C4-2B (cell line): ENCODE measurements around the gene HMMR.

Experiments used
- ZFX ChIP-seq: fragments of 450-650 bp; IDR thresholded peaks from 2 replicates; pipeline ENCODE4 v1.6.1; 2017
- TF ChIP-seq, protein P1 (sequence below): fragments of 450-650 bp; conservative IDR thresholded peaks from 2 replicates; pipeline ENCODE4 v1.5.1; 2017; ENCODE audit warnings: mild to moderate bottlenecking

DNA sequence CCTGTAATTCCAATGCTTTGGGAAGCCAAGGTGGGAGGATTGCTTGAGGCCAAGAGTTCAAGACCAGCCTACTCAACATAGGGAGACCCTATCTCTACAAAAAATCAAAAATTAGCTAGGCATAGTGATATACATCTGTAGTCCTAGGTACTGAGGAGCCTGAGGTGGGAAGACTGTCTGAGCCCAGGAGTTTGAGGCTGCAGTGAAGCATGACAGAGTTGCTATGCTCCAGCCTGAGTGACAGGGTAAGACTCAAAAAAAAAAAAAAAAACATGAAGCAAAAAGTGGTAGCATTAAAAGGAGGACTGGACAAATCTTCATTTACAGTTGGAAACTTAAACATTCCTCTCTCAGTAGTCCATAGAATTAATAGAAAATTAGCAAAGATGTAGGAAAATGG, 13.2 kb upstream of the HMMR start:
- TF ChIP-seq, protein P1, sequence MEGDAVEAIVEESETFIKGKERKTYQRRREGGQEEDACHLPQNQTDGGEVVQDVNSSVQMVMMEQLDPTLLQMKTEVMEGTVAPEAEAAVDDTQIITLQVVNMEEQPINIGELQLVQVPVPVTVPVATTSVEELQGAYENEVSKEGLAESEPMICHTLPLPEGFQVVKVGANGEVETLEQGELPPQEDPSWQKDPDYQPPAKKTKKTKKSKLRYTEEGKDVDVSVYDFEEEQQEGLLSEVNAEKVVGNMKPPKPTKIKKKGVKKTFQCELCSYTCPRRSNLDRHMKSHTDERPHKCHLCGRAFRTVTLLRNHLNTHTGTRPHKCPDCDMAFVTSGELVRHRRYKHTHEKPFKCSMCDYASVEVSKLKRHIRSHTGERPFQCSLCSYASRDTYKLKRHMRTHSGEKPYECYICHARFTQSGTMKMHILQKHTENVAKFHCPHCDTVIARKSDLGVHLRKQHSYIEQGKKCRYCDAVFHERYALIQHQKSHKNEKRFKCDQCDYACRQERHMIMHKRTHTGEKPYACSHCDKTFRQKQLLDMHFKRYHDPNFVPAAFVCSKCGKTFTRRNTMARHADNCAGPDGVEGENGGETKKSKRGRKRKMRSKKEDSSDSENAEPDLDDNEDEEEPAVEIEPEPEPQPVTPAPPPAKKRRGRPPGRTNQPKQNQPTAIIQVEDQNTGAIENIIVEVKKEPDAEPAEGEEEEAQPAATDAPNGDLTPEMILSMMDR: no peak
- TF ChIP-seq ZFX: no peak
